ENCODE data around the gene TACSTD2.

- TF ChIP-seq, protein P1, sequence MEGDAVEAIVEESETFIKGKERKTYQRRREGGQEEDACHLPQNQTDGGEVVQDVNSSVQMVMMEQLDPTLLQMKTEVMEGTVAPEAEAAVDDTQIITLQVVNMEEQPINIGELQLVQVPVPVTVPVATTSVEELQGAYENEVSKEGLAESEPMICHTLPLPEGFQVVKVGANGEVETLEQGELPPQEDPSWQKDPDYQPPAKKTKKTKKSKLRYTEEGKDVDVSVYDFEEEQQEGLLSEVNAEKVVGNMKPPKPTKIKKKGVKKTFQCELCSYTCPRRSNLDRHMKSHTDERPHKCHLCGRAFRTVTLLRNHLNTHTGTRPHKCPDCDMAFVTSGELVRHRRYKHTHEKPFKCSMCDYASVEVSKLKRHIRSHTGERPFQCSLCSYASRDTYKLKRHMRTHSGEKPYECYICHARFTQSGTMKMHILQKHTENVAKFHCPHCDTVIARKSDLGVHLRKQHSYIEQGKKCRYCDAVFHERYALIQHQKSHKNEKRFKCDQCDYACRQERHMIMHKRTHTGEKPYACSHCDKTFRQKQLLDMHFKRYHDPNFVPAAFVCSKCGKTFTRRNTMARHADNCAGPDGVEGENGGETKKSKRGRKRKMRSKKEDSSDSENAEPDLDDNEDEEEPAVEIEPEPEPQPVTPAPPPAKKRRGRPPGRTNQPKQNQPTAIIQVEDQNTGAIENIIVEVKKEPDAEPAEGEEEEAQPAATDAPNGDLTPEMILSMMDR (IDR thresholded peaks at IDR 0.05), result no peak
- TF ChIP-seq POLR2A (IDR thresholded peaks at IDR 0.05), result no peak
- TF ChIP-seq POLR2AphosphoS5 (IDR thresholded peaks at IDR 0.05; ENCODE audit: insufficient read depth in 1 of 2, low read depth in 1 of 2), result no peak
These were observed 31.2 kb upstream of the TACSTD2 start for GRCh38 chr1:58608297-58608696.
